AG10803 (cell line): ENCODE results near the gene FTO.
"Not testable (repeated sequence)": the region's sequence is repeated elsewhere in the genome, so short reads cannot be mapped to it uniquely, and the experiment has no call there.

Experiments used
- DNase-seq: peaks from one replicate; pipeline ENCODE4 v3.0.0; 2010; ENCODE audit warnings: low read depth
- H3K4me3 ChIP-seq: 2 replicates; pipeline ENCODE4 v1.5.1; 2011; ENCODE audit warnings: mild to moderate bottlenecking, low read length, control low read depth
- CTCF ChIP-seq: conservative IDR thresholded peaks from 2 replicates; pipeline ENCODE4 v1.5.1; 2011; ENCODE audit warnings: mild to moderate bottlenecking, low read length, control low read depth, inconsistent platforms

FTO gene

GRCh38 chr16:54177052-54177861, 473.3 kb downstream of the FTO start:
- DNase-seq, result no peak
- no peak for TF ChIP-seq CTCF
- no peak overlapping the region for H3K4me3 ChIP-seq

- DNase-seq, result no peak
- no peak for TF ChIP-seq CTCF
- no peak overlapping the region for H3K4me3 ChIP-seq
These were observed 474.0 kb downstream of the FTO start for GRCh38 chr16:54177862-54178477.

GRCh38 chr16:54178478-54178976, 474.6 kb downstream of the FTO start:
- H3K4me3 ChIP-seq, result no peak overlapping the region
- no peak for DNase-seq
- no peak for TF ChIP-seq CTCF

- peak; percentile 8 for DNase-seq
- TF ChIP-seq CTCF, result no peak
- no peak overlapping the region for H3K4me3 ChIP-seq
These were observed 476.7 kb downstream of the FTO start for GRCh38 chr16:54180421-54181359.

DNA sequence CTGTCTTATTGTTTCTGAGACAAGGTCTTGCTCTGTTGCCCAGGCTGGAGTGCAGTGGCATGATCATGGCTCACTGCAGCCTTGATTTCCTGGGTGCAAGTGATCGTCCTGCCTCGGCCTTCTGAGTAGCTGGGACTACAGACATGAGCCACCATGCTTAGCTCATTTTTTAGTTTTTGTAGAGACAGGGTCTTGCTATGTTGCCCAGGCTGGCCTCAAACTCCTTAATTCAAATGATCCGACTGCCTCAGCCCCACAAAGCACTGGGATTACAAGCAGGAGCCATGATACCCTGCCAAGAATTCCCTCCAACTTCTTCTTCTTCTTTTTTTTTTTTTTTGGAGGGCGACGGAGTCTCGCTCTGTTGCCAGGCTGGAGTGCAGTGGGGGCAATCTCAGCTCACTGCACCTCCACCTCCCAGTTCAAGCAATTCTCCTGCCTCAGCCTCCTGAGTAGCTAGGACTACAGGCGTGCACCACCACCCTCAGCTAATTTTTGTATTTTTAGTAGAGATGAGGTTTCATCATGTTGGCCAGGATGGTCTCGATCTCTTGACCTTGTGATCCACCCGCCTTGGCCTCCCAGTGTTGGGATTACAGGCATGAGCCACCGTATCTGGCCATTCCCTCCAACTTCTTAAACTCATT, 477.9 kb downstream of the FTO start:
- not testable (repeated sequence) for DNase-seq, H3K4me3 ChIP-seq

DNA sequence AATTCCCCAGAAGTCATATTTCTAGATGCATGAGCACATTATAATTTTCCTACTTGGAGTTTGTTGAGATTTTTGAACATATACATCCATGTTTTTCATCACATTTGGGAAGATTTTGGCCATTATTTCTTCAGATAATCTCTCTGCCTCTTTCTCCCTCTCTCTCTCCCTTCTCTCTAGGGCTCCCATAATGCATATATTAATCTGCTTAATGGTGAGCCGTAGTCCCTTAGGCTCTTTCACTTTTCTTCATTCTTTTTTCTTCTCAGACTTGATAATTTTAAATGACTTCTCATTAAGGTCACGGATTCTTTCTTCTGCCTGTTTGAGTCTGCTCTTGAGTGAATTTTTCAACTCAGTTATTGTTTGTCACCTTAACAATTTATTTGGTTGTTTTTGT, 481.1 kb downstream of the FTO start:
- no peak overlapping the region for H3K4me3 ChIP-seq
- no peak for DNase-seq
- no peak for TF ChIP-seq CTCF

DNA sequence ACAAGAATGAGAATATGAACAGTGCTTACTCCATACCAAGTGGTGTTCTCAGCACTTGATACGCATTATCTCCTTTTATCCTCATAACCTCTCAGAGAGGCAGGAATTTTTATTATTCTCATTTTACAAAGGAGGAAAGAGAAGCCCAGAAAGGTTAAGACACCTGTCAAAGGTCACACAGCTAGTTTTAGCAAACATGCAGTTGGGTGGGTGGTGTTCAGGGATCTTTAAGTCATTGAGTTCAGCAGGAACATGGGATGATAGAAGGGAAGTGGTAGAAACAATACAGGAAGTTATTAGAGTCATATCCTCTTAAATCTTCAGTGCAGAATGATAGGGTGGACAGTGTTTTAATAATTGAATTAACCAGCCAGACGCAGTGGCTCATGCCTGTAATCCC, 487.2 kb downstream of the FTO start:
- TF ChIP-seq CTCF, result no peak
- no peak for DNase-seq

More for the DNA sequence above, 487.2 kb downstream of the FTO start:
- no peak overlapping the region for H3K4me3 ChIP-seq
